OCI-LY1 (cell line): ENCODE results near the gene LRP5.

ENCODE experiments used
- H2AFZ ChIP-seq: fragments of 200-600 bp; sonication (generic), shearing (Covaris generic); 2 replicates; pipeline ENCODE4 v1.6.0; 2014; ENCODE audit warnings: antibody characterized with exemption, mild to moderate bottlenecking, low read length
- H3F3A ChIP-seq: fragments of 200-600 bp; sonication (generic), shearing (Covaris generic); 2 replicates; pipeline ENCODE4 v1.6.0; 2014; ENCODE audit warnings: mild to moderate bottlenecking, antibody characterized with exemption, low read length, moderate library complexity; ENCODE audit not compliant: insufficient read depth
- H3K27ac ChIP-seq: fragments of 200-600 bp; sonication (generic); 2 replicates; pipeline ENCODE4 v1.5.1; 2014; ENCODE audit warnings: low read length, mixed run types, mild to moderate bottlenecking, low read depth; ENCODE audit not compliant: poor library complexity, severe bottlenecking
- H3K27me3 ChIP-seq: fragments of 200-600 bp; sonication (generic); 2 replicates; pipeline ENCODE4 v1.6.0; 2014; ENCODE audit warnings: antibody characterized with exemption, mild to moderate bottlenecking, low read length, moderate library complexity; ENCODE audit not compliant: insufficient read depth
- H3K36me3 ChIP-seq: fragments of 200-600 bp; sonication (generic); 2 replicates; pipeline ENCODE4 v1.6.1; 2014; ENCODE audit warnings: mild to moderate bottlenecking, antibody characterized with exemption, low read length, moderate library complexity, mixed read lengths; ENCODE audit not compliant: insufficient read depth
- H3K4me1 ChIP-seq: fragments of 200-600 bp; sonication (generic); 2 replicates; pipeline ENCODE4 v1.5.1; 2014; ENCODE audit warnings: mild to moderate bottlenecking, low read length, moderate library complexity; ENCODE audit not compliant: insufficient read depth, severe bottlenecking
- H3K4me2 ChIP-seq: fragments of 200-600 bp; sonication (generic), shearing (Covaris generic); 2 replicates; pipeline ENCODE4 v1.6.1; 2014; ENCODE audit warnings: low read length
- H3K4me3 ChIP-seq: fragments of 200-600 bp; sonication (generic); 2 replicates; pipeline ENCODE4 v1.5.1; 2014; ENCODE audit warnings: low read length, low read depth, mild to moderate bottlenecking, mixed read lengths; ENCODE audit not compliant: poor library complexity, severe bottlenecking
- H3K79me2 ChIP-seq: fragments of 200-600 bp; shearing (Covaris generic); 2 replicates; pipeline ENCODE4 v1.6.1; 2016; ENCODE audit warnings: mixed run types, low read length, mixed read lengths; ENCODE audit not compliant: insufficient read depth
- H3K9ac ChIP-seq: fragments of 200-600 bp; sonication (generic), shearing (Covaris generic); 2 replicates; pipeline ENCODE4 v1.6.1; 2014; ENCODE audit warnings: mild to moderate bottlenecking, low read length, mixed read lengths
- H3K9me2 ChIP-seq: fragments of 200-600 bp; sonication (generic), shearing (Covaris generic); 2 replicates; pipeline ENCODE4 v1.6.1; 2014; ENCODE audit warnings: low read depth, mild to moderate bottlenecking, low read length, mixed read lengths
- H3K9me3 ChIP-seq: fragments of 200-600 bp; shearing (Covaris generic); 2 replicates; pipeline ENCODE4 v1.6.1; 2014; ENCODE audit warnings: low read length, mixed read lengths
- H4K20me1 ChIP-seq: fragments of 200-600 bp; sonication (generic), shearing (Covaris generic); 2 replicates; pipeline ENCODE4 v1.6.0; 2016; ENCODE audit warnings: mild to moderate bottlenecking, low read length; ENCODE audit not compliant: insufficient read depth
- EZH2 ChIP-seq: fragments of 200-600 bp; sonication (generic), shearing (Covaris generic); IDR thresholded peaks from 2 replicates; pipeline ENCODE4 v1.8.0; 2017; ENCODE audit warnings: borderline replicate concordance, mixed run types, mild to moderate bottlenecking, antibody characterized with exemption, low read length, moderate library complexity, mixed read lengths
- TF ChIP-seq, protein P1 (sequence below): fragments of 200-600 bp; sonication (generic), shearing (Covaris generic); IDR thresholded peaks from 2 replicates; pipeline ENCODE4 v1.5.1; 2017; ENCODE audit warnings: mild to moderate bottlenecking, antibody characterized with exemption, low read length, moderate library complexity, mixed read lengths

The LRP5 gene

DNA sequence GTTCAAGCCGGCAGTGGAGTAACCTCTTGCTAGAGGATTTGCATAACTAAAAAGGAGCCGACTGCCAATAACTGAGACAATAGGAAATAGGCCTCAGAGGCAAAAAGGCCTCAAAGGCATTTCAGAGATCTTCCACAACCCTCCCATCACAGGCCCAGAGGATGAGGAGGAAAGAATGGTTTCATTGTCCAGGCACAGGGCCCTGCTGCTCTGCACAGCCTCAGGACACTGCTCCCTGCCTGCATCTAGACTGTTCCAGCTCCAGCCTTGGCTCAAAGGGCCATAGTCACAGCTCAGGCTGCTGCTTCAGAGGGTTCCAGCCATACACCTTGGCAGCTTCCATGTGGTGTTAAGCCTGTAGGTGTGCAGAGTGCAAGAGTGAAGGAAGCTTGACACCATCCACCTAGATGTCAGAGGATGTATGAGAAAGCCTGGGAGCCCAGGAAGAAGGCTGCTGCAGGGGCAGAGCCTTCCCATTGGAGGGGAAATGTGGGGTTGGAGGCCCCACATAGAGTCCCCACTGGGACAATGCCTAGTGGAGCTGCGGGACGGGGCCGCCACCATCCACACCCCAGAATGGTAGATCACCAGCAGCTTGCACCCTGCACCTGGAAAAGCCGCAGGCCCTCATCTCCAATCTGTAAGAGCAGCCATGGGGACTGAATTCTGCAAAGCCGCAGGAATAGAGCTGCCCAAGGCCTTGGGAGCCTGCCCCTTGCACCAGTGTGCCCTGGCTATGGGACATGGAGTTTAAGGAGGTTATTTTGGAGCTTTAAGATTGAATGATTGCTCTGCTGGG is 8.2 kb upstream of the LRP5 start:
- H3K27me3 ChIP-seq: peaks cover 8% of the 10 kb centered on the region; the same call in 1 of the 2 replicates
- H4K20me1 ChIP-seq: no peaks in the 10 kb centered on the region
- H3K79me2 ChIP-seq: no peaks in the 10 kb centered on the region
- H3K9me2 ChIP-seq: no peaks in the 10 kb centered on the region
- H3K4me2 ChIP-seq: no peak overlapping the region
- H3K4me3 ChIP-seq: no peak overlapping the region
- peaks cover 6% of the 10 kb centered on the region; the same call in 1 of the 2 replicates for H3K36me3 ChIP-seq
- TF ChIP-seq, protein P1, sequence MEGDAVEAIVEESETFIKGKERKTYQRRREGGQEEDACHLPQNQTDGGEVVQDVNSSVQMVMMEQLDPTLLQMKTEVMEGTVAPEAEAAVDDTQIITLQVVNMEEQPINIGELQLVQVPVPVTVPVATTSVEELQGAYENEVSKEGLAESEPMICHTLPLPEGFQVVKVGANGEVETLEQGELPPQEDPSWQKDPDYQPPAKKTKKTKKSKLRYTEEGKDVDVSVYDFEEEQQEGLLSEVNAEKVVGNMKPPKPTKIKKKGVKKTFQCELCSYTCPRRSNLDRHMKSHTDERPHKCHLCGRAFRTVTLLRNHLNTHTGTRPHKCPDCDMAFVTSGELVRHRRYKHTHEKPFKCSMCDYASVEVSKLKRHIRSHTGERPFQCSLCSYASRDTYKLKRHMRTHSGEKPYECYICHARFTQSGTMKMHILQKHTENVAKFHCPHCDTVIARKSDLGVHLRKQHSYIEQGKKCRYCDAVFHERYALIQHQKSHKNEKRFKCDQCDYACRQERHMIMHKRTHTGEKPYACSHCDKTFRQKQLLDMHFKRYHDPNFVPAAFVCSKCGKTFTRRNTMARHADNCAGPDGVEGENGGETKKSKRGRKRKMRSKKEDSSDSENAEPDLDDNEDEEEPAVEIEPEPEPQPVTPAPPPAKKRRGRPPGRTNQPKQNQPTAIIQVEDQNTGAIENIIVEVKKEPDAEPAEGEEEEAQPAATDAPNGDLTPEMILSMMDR: no peak
- no peak for TF ChIP-seq EZH2
- H3K9ac ChIP-seq: no peak overlapping the region
- H3K27ac ChIP-seq: no peak overlapping the region
- H3K4me1 ChIP-seq: no peaks in the 10 kb centered on the region
- H3F3A ChIP-seq: no peaks in the 10 kb centered on the region
- no peak overlapping the region for H2AFZ ChIP-seq
- H3K9me3 ChIP-seq: 0 out of 2 replicates have a peak, but pooled peaks cover 6% of the 10 kb centered on the region

DNA sequence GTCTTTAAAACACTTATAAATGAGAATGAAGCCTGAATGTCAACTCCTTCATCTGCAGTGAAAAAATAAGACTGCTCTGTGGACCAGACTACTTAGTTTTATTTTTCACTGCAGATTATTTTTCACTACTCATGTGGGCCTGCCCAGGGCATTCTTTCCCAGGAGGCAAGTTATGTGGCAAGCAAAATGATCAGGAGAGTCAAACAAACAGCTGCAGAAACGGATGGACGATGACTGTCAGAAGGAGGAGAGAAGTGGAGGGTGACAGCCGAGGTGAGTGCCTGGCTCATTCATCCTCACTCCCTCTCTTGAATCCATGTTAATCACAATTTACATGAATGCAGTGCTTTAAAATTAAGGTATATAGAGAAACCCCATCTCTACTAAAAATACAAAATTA is 5.8 kb upstream of the LRP5 start:
- no peak overlapping the region for H3K9ac ChIP-seq
- H3K4me1 ChIP-seq: no peaks in the 10 kb centered on the region
- H3K4me2 ChIP-seq: no peak overlapping the region

GRCh38 chr11:68308068-68308467 is 4.3 kb upstream of the LRP5 start:
- Histone ChIP-seq H3K9me2 (no peaks in the 10 kb centered on the region), H3K27me3 (peaks cover 12% of the 10 kb centered on the region; the same call in 1 of the 2 replicates), H3K9ac (no peak overlapping the region), H2AFZ (no peak overlapping the region), H3K4me2 (no peak overlapping the region), H3K4me1 (no peaks in the 10 kb centered on the region), H3K36me3 (peaks cover 6% of the 10 kb centered on the region; the same call in 1 of the 2 replicates), H3K79me2 (no peaks in the 10 kb centered on the region), H3F3A (no peaks in the 10 kb centered on the region), H3K9me3 (0 out of 2 replicates have a peak, but pooled peaks cover 6% of the 10 kb centered on the region), H4K20me1 (no peaks in the 10 kb centered on the region), H3K27ac (no peak overlapping the region), H3K4me3 (no peak overlapping the region)
- TF ChIP-seq EZH2: no peak
- TF ChIP-seq, protein P1: no peak

More for the DNA sequence above, 5.8 kb upstream of the LRP5 start:
- peaks cover 6% of the 10 kb centered on the region; the same call in 1 of the 2 replicates for H3K36me3 ChIP-seq
- no peaks in the 10 kb centered on the region for H4K20me1 ChIP-seq
- 0 out of 2 replicates have a peak, but pooled peaks cover 6% of the 10 kb centered on the region for H3K9me3 ChIP-seq
- no peaks in the 10 kb centered on the region for H3F3A ChIP-seq
- H3K9me2 ChIP-seq: no peaks in the 10 kb centered on the region
- H3K27me3 ChIP-seq: peaks cover 12% of the 10 kb centered on the region; the same call in 1 of the 2 replicates
- H3K79me2 ChIP-seq: no peaks in the 10 kb centered on the region
- no peak overlapping the region for H3K4me3 ChIP-seq
- no peak overlapping the region for H2AFZ ChIP-seq
- TF ChIP-seq, protein P1: no peak
- no peak overlapping the region for H3K27ac ChIP-seq
